Measurements from ENCODE around the gene MEFV.

GRCh38 chr16:3212006-3212405 lies 44.4 kb downstream of the MEFV start:
- TF ChIP-seq CTCF (conservative IDR thresholded peaks at IDR 0.05; ENCODE audit: low read depth, low read length) (no peak), RAD21 (IDR thresholded peaks at IDR 0.05; ENCODE audit: low read length) (no peak), SMC3 (IDR thresholded peaks at IDR 0.05; ENCODE audit: low read depth, low read length) (no peak), RCOR1 (IDR thresholded peaks at IDR 0.05; ENCODE audit: insufficient replicate concordance, low read length) (no peak), CHD1 (IDR thresholded peaks at IDR 0.05; ENCODE audit: low read depth, low read length) (no peak)

Data from IMR-90 (cell line).